NCI-H2107 (cell line): ENCODE results near the gene RIMOC1.
A peak's percentile ranks its signal among the peaks of the same experiment; 100 is the strongest.

Experiments
- DNase-seq: peaks from one replicate; lab custom pipeline; 2025; lab: John Stamatoyannopoulos, UW

The RIMOC1 gene, protein sequence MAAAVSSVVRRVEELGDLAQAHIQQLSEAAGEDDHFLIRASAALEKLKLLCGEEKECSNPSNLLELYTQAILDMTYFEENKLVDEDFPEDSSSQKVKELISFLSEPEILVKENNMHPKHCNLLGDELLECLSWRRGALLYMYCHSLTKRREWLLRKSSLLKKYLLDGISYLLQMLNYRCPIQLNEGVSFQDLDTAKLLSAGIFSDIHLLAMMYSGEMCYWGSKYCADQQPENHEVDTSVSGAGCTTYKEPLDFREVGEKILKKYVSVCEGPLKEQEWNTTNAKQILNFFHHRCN

DNA sequence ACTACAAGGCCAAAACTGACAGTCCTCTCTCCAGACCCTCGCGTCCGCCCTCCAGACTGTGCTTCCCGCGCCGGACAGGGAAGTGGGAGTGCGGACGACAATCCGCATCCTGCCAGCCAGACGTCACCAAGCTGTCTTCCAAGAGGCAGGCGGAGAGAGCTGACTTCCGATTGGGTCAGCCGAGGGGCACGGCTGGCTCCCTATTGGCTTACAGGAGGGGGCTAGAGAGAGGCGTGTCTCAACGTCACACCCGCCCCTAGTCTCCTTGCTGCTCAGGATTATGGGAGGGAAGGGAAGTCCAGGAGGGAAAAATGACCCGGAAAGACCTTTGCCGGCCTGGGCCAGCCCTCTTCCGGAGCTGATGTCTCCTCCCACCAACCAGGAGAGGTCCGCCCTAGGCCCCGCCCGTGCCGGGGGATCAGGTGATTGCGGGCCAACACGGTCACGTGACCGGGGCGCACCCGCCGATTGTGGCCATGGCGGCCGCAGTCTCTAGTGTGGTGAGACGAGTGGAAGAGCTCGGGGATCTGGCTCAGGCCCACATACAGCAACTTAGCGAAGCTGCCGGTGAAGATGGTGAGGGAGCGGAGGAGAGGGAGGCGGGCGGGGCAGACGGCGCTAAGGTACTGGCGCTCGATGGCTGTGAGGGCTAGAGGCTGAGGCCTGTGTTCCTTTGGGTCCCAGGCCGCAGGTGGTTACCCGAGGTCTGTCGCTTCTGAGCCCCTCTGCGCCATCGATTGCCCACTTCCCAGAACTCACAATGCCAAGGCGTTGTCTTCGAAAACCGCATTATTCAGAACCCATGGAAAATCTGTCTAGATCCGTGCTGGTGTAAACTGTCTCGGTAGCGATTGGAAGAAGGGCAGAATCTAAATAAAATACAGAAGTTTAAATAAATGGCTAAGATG is at the start of gene RIMOC1:
TSS of gene RIMOC1 (plus strand) at position 453 of the 908 bp plus-strand sequence. CDS start at position 477, 24 bp downstream.
- peak; percentile 95 for DNase-seq

DNA sequence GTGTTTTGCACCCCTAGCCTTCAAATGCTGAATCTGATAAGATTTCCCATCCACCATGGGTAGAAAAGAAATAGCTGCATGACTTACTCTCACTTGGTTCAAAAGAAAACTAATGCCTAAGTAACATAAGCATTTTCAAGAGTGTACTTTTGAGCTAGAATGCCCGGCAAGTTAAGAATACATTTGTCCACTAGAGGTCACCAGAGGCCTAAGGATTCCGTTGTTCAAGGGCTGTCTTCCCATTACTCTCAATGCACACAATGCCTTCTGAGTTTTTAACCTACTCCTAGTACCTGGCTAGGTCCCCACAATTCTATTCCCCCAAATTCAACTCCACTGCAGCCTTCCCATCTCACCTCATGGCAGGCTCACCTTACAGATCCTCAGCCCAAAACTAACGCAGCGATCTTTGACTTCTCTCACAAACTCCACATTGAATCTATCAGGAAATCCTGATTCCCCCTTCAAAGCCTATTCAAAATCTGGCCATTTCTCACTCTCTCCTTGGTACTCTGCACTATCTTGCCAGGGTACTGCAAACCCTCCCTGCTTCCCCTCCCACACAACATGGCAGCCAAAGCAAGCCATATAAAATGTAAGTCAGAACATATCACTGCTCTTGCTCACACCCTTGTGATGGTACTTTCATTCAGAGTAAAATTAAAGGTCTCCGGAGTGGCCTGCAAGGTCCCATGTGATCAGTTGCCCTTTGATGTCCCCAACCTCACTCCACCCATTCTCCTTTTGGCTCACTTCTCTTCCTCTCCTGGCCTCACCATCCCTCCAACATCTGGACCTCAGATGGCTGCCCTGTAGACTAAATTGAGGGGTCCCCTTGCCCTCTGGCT is 47.3 kb upstream of the RIMOC1 start:
- peak; percentile 41 for DNase-seq

DNA sequence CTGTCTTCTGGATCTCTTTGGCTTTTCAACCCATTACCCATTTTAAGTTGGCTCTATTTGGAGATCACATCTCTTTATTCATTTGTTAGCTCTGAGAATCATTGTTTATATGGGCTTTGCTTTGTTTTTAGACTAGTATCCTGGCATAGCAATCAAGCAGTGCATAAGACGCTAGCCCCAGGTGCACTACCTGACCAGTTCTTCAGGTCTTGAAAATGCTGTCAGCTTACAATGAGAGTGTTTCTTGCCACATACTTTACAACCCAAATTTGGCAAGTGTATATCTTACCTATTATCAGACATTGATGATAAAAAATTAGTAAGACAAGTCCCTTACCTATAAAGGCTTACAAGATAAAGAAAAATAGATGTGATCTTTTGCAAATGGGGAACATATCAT is 46.2 kb upstream of the RIMOC1 start:
- no peak for DNase-seq

DNA sequence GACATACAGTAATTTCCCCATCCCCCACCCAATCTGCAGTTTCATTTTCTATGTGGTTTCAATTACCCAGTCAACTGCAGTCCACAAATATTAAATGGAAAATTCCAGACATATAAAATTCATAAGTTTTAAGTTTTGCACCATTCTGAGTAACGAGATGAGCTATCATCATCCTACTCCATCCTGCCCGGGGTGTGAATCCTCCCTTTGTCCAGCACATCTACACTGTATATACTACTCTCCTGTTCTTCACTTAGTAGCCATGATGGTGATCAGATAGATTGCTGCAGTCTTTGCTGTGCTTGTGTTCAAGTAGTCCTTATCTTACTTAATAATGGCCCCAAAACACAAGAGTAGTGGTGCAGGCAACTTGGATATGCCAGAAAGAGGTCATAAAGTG is 45.3 kb upstream of the RIMOC1 start:
- no peak for DNase-seq

DNA sequence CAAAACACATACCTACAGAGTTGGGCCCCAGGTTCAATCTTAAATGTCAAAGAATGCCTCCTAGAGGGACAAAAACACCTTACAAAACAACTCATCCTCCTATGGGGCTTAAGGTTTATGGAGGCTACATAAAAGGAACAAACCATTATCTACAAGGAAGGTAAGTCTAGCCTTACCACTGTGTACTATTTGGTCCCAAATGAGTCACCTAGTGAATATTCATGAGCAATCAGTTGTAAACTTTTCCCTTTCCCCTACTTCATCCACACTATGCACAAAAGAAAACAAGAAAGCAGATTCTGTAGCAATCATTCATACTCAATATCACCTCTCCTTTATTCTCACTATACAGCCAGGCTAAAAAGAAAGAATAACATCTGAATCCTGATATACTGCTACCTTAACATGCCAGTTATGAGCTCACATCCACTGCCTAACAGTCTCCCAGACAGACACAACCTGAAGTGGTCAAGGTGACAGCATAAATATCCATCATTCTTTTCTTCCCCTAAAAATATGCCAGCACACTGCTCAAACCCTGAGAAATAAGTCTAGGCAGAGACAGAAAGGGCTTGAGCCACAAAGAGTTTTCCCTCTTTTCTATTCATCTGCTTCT is 40.2 kb upstream of the RIMOC1 start:
- DNase-seq, result no peak

DNA sequence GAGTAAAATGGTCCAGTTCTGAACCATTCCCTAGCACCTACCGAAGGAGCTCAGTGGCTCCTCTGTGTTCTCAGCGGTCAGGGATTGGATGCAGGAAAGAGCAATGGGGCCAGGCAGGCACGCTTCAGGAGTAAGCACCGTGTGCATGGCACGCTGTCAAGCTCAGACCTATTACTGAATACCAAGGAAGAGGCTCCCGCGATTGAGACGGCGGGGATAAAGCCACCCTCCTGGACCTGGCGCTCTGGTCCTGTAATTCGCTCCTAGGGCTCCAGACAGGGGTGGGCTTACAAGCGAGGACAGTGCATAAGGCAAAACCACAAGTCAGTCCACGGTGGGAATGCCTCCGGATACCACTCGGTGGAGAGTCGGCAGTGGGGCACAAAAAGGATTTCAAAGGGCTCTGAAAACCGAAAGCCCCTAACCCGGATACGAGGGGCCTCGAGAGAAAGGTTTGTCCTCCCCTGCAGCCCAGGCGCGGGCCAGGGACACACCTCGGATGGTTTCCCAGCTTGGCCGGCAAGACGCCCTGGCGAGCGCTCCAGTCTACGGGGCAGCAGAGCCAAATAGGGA is 34.9 kb upstream of the RIMOC1 start:
- no peak for DNase-seq

DNA sequence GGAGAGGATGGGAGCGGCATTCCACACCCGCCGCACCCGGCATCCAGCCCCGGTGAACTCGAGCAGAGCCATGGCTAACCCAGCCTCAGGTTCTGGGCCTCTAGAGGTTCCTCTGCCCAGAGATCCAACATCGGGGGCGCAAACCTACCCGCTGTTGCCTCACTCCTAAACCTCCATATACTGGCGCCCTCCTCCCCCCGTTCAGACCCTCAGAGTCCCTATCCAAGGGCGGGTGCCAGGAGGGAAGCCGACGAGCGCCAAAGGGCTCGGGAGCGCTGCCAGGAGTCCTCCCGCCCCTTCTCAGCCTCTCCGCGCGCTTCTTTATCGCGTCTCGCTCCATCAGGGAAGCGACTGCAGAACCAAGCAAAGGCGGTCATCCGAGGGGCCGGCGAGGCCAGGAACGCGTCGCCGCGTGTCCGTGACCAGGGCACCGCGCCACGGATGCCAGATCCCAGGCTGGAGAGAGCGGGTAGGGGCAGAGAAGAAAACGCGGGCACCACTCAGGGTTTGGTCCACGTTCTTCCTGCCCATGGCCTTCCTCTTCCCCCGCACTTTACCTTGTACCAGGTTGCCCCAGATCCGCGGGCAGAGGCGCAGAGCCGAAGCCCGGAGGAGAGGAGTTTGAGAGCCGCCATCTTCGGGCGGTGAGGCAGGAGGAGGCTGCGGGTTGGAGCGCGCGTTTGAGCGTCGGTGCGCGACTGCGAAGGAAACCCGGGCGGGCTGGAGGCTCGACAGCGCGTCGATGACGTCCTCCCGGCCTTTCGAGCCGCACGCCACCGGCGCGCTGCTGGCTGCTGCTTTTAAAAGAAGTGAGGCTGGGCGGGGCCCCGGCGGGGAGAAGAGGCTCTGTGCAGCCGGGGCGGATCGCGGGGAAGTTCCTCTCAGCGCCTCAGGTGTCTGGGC is 34.2 kb upstream of the RIMOC1 start, which contains the start of gene OXCT1:
TSS of gene OXCT1 (minus strand) at position 702 of the 903 bp plus-strand sequence. CDS start at position 635, 67 bp downstream.
- DNase-seq, result peak; percentile 78

DNA sequence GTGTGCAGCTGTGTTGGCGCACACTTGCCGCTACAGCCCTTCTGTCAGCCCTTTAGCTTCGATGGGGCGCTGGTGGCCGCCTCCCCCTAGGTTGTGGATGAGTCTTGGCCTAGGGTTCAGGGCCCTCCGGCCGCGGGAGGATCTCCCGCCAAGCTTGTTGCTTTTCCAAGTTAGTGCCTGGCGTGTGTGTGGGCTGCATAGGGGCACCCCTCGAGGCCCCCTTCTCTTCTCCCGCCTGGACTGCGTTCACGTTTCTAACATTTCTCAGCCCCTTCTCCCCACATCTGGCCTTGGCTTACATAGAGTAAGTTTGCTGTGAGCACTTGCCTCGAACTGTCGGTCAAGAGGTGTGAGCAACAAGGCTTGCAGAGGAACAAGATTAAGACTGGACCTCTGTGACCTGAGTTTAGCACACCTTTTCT is 33.5 kb upstream of the RIMOC1 start:
- DNase-seq, result no peak

DNA sequence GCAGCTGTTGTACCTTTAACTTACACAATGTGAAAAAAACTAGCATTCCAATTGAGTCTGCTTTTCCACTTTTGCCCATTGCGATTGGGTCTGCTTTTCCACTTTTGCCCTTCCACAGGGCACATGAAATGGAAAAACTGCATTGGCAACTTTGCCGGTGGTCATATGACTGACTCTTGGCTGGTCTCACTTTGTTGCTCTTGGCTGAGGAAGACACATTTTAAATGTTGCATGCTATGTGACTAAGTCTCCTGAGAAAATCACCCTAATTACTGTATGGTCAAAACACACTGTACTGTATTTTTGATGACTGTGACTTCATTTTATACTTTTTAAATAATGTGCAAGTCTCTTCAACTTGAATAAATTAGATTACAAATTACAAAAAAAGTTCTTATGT is 32.3 kb upstream of the RIMOC1 start:
- DNase-seq, result no peak

DNA sequence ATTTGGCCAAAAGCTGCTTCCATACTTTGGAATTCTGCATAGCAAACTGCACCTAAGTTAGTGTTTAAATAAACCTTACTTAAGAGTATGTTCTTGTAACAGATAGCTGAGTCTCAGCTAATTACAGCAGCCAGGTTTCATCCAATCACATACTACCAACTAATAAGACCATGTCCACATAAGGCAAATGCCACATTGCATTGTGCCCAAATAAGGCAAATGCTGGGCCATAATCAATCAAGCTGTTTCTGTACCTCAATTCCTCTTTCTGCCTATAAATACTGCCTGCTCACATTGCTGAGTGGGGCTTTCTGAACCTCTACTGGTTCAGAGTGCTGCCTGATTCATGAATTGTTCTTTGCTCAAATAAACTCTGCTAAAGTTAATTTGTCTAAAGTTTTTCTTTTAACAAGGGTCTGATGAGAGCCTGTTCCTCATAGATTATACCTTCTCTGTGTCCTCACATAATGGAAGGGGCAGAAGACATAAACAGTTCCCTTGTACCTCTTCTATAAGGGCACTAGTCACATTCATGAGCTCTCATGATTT is 29.6 kb upstream of the RIMOC1 start:
- no peak for DNase-seq

DNA sequence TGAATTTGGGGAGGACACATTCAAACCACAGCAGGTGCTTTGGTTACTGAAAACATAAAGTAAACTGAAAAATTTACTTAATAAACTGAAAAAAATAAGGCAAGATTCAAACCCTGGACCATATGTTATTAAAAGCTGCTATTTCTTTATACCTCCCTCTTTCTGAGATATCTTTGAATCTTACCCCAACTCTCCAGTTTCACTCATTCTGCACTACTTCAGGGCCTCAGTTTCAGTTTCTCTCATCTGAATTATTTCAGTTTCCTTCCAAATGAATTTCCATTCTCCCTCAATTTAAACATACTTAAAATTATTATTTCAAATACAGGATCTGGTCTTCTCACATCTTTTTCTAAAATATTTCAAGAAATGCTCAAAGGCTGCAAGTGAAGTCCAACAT is 29.0 kb upstream of the RIMOC1 start:
- DNase-seq, result no peak

DNA sequence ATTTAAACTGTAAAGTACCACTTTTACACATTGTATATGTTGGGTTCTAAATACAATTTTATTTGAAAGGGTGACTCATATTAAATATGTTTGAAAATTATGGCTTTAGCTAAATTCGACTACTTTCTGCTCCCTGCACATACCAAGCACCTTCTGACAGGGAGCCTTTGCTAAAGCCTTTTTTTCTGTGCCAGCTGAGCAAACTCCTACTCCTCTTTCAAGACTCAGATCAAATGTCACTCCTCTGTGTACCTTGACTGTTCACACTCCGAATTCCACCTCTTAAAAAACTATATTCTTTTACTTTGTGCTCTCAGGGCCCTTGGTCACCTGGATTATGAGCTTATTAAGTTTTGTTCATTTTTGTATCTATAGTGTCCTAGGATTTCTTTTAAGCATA is 27.5 kb upstream of the RIMOC1 start:
- peak; percentile 6 for DNase-seq

DNA sequence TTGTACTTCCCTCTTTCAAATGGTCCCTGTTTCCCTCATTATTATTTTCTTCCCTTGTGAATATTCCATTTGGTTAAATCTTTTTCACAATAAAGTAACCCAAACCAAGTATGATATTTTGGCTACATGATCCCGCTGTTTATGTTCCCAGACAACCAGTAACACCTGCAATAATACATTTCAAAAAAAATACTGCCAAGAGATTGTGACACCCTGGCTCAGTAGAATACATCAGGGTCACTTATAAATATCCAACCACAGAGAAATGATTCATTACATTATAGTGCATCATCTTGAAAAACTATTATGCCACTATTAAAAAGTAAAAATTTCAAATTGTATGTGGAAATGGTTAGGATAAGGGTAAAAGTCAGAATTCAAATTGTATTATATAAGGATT is 26.7 kb upstream of the RIMOC1 start:
- no peak for DNase-seq

DNA sequence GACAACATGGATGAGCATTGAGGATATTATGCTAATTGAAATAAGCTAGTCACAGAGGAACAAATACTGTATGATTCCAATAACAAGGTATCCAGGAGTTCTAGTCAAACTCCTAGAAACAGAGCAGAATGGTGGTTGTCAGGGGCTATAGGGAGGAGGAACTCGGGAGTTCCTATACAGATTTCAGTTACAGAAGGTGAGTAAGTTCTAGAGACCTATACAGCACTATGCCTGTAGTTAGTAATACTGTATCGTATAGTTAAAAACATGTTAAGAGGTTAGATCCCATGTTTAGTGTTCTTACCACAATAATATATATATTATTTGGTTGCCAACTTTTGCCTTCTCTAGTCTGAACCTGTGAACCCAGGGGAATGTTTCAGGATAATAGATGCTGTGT is 26.0 kb upstream of the RIMOC1 start:
- no peak for DNase-seq

DNA sequence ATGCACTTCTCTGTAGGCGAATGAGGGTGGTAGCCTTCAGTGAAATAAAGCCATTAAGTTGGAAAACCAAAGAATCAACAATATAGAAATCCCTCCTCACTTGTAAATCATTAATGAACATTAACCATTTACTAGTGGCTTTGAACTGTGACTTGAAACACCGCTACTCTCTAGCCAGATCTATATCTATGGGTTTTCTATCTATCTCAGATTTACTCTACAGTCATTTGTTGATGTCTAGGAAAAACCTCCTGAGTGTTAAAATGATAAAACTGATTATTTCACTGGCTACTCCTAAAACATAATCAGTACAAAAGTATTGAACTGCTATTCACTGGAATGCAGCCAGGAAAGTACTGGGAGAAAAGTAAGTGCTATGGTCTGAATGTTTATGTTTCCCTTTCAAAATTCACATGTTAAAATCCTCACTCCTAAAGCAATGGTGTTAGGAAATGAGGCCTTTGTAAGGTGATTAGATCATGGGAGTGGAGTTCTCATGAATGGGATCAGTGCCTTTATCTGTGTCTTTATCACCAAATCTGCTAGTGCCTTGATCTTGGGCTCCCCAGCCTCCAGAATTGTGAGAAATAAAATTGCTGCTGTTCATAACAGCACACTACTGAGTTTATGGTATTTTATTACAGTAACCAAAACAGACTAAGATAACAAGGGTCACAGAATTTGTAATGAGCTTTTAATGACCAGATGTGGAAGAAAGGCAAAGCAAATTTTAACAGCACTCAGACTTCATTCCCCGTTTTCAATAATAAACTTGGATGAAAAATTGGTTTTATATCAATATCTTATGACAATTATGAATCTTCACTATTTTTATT is 25.3 kb upstream of the RIMOC1 start:
- no peak for DNase-seq

DNA sequence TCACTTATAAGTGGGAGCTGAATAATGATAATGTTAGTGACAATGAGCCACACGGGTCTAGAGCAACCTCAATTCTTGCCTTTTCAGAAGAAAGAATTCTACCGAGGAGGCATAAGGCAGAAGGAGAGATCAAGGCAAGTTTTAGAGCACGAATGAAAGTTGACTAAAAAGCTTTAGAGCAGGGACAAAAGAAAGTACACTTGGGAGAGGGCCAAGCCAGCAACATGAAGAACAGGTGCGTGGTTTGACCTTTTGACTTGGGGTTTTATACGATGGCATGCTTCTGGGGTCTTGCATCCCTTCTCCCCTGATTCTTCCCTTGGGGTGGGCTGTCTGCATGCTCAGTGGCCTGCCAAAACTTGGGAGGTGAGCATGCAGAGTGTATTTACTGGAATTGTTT is 21.4 kb upstream of the RIMOC1 start:
- DNase-seq, result no peak

DNA sequence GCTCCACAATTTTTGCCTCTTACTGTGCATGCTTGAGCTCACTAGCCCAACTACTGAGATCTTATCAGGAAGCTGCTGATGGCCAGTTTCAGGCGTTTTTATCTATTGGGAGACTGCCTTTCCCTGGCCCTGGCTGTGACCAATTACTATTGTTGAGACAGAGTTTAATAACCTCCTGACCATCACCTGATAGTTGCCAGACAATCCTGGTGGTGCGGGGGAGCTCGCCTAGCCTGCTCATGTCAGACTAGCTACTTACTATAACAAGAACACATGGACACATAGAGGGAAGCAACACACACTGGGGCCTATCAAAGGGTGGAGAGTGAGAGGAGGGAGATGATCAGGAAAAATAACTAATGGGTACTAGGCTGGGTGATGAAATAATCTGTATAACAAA is 20.9 kb upstream of the RIMOC1 start:
- no peak for DNase-seq

DNA sequence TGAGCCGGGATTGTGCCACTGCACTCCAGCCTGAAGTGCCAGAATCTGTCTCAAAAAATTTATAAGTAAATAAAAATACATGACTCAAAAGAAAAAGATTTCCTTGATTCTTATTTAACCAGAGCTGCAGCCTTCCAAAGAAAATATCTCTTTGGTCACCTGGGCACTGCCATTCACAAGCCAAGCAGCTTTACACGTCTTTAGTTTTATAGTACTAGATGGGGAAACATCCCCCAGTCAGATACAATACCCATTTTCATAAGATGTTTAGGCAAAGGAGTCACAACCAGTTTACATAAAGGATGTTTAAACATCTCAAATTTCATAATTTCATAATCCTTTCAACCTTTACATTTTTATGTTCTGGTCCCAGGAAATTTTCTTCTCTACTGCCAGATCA is 20.2 kb upstream of the RIMOC1 start:
- no peak for DNase-seq

DNA sequence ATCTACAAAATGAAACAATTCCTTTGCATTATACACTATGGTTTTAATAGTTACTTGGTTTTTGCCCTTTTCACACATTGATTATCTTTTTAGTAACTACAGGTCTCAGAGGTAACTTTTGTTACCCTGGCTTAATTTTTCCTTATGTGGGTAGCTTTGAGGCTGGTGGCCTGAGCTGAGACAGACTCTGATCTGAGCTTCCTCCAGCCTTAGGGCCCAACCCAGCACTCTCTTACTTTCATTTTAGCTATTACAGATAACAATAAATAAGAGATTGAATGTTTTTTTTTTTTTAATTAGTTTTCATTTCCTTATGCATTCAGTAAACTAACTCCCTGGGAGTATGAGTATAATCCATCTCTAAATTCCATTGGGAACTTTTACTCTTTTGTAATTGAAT is 18.9 kb upstream of the RIMOC1 start:
- DNase-seq, result no peak
